GM19238 (cell line): ENCODE results near the gene SMIM27.
"Not testable (repeated sequence)": the region's sequence is repeated elsewhere in the genome, so short reads cannot be mapped to it uniquely, and the experiment has no call there.

ENCODE experiments used
- DNase-seq: peaks from one replicate; pipeline ENCODE4 v3.0.0; 2011; ENCODE audit warnings: low spot score; ENCODE audit not compliant: insufficient read length

The SMIM27 gene

DNA sequence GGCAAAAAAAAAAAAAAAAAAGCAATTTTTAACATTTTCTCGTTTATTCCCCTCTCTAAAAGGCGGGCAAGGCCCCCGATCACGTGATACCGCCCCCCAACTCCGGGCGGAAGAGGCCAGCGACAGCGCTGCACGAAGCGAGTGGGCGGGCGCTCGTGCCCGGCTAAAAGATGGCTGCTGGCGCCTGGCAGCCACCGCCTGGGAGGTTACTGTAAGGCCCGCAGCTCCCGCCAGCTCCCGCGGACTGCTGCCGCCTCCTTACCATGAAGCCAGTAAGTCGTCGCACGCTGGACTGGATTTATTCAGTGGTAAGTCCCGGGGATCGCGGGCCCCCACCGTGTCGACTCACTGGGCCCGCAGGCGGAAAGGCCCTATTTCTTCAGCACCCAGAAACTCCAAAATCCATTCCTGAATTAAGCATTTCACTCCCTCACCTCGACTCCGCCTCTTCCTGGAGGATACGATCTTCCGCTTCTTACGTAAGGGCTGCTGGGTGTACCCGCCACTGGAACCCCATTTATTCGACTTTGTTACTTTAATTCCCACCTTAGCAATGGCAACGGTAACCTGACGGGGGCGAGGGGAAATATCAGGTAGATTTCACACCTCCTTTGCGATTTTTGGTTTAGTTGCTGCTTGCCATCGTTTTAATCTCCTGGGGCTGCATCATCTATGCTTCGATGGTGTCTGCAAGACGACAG is at the start of gene SMIM27, which contains the start of gene TOPORS:
Gene SMIM27, plus strand, starts transcription at position 156 of the 701 bp plus-strand sequence. Its CDS starts 108 bp downstream, at position 264.
Gene TOPORS, minus strand, starts transcription at position 415 of the 701 bp plus-strand sequence. Its CDS starts 150 bp downstream, at position 265.
- peak; percentile 76 for DNase-seq

GRCh38 chr9:32502464-32502863 is 49.7 kb upstream of the SMIM27 start:
- DNase-seq: no peak

DNA sequence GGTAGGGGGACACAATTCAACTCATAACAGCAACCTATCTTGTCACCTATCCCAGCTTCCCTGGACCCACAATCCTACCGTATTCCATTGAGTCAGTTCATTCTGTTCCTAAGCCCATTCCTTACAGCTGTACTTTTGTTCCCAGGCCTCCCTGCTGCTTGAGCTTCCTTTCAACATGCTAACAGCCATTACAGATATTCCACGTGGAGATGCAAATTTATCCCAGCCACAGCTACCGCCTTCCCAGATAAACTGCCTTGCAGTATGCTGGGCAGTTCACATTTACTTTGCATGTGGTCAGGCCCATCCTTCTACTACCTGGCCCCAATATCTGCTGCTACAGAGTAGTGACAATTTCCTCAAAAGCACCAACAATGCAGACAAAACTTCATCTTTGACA is 49.1 kb upstream of the SMIM27 start:
- DNase-seq: no peak

DNA sequence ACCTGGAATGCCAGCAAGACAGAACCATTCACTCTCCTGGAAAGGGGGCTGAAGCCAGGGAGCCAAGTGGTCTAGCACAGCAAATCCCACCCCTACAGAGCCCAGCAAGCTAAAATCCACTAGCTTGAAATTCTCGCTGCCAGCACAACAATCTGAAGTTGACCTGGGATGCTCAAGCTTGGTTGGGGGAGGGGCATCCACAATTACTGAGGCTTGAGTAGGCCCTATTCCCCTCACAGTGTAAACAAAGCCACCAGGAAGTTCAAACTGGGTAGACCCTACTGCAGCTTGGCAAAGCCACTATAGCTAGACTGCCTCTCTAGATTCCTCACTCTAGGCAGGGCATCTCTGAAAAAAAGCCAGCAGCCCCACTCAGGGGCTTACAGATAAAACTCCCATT is 43.4 kb upstream of the SMIM27 start:
- DNase-seq: no peak

- DNase-seq: no peak
Observed at GRCh38 chr9:32516241-32516640, 35.9 kb upstream of the SMIM27 start.

GRCh38 chr9:32518276-32518675 is 33.9 kb upstream of the SMIM27 start:
- DNase-seq: no peak

- no peak for DNase-seq
Observed at GRCh38 chr9:32523910-32524309, 28.2 kb upstream of the SMIM27 start.

- DNase-seq: not testable (repeated sequence)
Observed at GRCh38 chr9:32524558-32524891, 27.6 kb upstream of the SMIM27 start.

DNA sequence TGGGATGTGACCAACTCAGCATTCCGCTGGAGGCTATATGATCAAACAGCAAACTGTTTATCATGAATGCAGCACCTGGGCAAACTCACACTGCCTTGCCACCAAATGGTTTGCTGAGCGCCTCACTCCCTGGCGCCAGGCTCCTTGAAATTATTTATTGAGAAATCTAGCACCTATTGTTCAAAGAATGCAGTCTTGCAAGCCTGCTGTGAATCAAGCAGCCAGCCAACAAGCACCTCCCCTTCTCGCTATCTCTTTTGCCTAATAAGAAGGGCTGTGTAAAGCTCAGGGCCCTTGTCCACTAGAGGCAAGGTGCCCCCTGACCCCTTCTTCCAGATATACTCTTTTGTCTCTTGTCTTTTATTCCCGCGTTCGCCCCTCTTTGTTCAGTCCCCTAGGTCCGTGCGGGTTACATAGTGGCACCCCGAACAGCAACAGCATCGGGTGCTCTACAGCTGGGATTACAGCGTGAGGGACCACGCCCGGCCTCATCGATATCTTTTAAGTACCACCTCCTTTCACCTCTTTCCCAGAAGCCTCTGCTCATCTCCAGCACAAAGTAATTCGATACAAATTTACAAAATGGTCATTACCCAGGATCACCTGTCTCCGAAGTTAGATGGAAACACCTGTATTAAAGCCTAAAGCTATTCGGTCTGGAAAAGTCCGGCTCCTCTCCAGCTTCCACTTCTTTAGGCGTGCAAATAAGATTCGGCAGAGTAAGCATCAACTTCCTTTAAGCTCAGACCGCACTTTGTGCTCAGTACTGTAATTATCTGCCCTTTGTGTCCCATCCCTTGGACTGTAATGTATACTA is 27.0 kb upstream of the SMIM27 start:
- DNase-seq: no peak

GRCh38 chr9:32525709-32526030 is 26.5 kb upstream of the SMIM27 start:
- DNase-seq: no peak

- peak; percentile 17 for DNase-seq
Observed at GRCh38 chr9:32526041-32526706, 26.0 kb upstream of the SMIM27 start, which contains the start of gene RIGI. RIGI (minus strand) TSS chr9:32526196; CDS start chr9:32526166, 30 bp downstream.

DNA sequence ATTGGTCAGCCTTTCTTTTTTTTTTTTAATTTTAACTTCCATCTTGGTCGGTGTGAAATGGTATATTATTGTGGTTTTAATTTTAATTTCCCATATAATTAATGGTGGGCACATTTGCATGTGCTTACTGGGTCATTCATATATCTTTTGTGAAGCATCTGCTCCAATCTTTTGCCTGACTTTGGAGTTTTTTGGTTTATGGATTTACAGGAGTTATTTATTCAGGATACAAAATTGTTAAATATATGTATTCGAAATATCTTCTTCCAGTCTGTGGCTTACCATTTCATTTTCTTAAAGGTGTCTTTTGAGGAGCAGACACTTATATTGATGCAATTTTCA is 25.4 kb upstream of the SMIM27 start:
- no peak for DNase-seq

DNA sequence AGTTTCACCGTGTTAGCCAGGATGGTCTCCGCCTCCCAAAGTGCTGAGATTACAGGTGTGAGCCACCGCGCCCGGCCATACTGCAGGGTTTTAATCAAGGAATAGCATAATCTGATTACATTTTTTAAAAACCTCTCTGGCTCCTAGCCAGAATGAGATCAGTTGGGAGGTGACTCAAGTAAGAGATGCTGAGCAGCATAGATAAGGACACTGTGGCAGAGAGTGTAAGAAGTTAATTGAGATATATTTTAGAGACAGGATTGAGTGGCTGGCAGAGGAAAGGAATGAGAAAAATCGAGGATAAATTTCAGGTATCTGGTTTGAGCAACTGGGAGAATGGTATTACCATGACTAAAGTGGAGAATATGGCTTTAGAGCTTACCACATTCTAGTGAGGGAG is 18.8 kb upstream of the SMIM27 start:
- DNase-seq: no peak

GRCh38 chr9:32533816-32534215 is 18.3 kb upstream of the SMIM27 start:
- no peak for DNase-seq

DNA sequence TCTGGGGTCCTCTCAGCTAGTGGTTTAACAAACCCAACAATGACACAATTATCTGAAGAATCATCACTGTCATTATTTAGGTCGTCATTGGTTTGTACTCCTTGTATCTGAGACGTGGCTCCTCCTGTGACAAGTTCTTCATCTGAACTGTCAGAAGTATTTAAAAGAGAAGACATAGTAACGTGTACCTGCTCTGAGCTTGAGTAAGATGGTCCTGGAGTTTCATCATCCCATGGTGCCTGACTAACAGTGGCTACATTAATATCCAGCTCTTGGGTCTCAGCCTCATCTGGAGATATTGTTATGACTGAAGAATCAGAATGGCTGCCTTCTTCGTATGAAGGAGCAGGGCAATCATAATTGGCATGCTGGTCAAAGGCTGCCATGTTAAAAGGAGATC is 9.1 kb upstream of the SMIM27 start:
- no peak for DNase-seq

GRCh38 chr9:32545884-32546283 is 6.2 kb upstream of the SMIM27 start:
- no peak for DNase-seq

- DNase-seq: not testable (repeated sequence)
Observed at GRCh38 chr9:32548213-32548612, 3.9 kb upstream of the SMIM27 start.

GRCh38 chr9:32550150-32550561 is 2.0 kb upstream of the SMIM27 start:
- no peak for DNase-seq

DNA sequence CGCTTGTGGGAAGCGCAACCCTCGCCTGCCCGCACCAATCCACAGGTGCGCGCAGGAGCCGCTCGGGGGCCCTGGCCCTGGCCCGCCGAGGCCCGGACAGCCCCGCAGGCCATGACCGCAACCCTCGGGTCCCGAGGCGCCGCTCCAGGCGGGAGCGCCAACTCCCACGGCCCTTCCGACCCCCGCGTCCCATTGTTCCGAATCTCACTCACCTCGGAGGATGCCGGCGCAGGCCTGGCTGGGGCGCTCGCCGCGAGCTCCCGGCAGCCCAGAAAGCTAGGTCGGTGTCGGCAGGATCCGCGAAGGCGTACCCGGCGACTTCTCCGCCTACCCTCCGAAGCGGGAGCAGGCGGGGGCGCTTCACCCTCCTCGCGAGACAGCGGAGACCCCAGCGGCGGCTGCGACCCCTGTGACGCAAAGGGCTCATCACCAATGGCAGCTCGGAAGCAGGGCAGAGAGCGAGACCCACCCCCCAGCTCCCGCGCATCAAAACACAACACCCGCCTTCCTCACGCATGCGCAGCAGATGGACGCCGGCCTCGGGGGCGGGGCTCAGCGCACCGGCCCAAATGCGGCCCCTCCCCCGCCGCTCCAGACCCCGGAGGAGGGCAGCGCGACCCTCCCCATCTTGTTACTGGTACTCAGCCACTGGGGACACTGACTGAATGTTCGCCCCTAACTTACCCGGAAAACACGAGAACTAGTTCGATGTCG is 1.4 kb upstream of the SMIM27 start:
- peak; percentile 91 for DNase-seq

GRCh38 chr9:32551276-32552051 is 663 bp upstream of the SMIM27 start:
- DNase-seq: peak; percentile 4

- no peak for DNase-seq
Observed at GRCh38 chr9:32554107-32554506, 2.0 kb downstream of the SMIM27 start.
